ENCODE measurements around the gene VIL1.

Gene VIL1

GRCh38 chr2:218395456-218395825 lies 23.5 kb upstream of the VIL1 start:
- no peak for DNase-seq

- peak; percentile 95 for DNase-seq
Observed at GRCh38 chr2:218395826-218396687, 22.9 kb upstream of the VIL1 start.

GRCh38 chr2:218396688-218397462 lies 22.0 kb upstream of the VIL1 start:
- DNase-seq, result peak; percentile 83

- no peak for DNase-seq
Observed at GRCh38 chr2:218397463-218397819, 21.5 kb upstream of the VIL1 start.

- DNase-seq, result peak; percentile 82
Observed at GRCh38 chr2:218397820-218398436, 21.0 kb upstream of the VIL1 start.

GRCh38 chr2:218398437-218399390 lies 20.2 kb upstream of the VIL1 start:
- DNase-seq, result peak; percentile 84

GRCh38 chr2:218399391-218400166 lies 19.3 kb upstream of the VIL1 start, which contains the start of gene CTDSP1:
TSS of gene CTDSP1 (plus strand) at chr2:218399868. CDS start at chr2:218400091, 223 bp downstream.
- peak; percentile 94 for DNase-seq

GRCh38 chr2:218400167-218400929 lies 18.6 kb upstream of the VIL1 start:
- DNase-seq, result peak; percentile 74

GRCh38 chr2:218400930-218401881 lies 17.7 kb upstream of the VIL1 start:
- no peak for DNase-seq

- no peak for DNase-seq
Observed at GRCh38 chr2:218401890-218402289, 17.0 kb upstream of the VIL1 start.

- no peak for DNase-seq
Observed at GRCh38 chr2:218402491-218402901, 16.4 kb upstream of the VIL1 start.

GRCh38 chr2:218402911-218403411 lies 16.0 kb upstream of the VIL1 start:
- no peak for DNase-seq

- DNase-seq, result no peak
Observed at GRCh38 chr2:218403810-218404209, 15.1 kb upstream of the VIL1 start.

GRCh38 chr2:218404351-218405085 lies 14.4 kb upstream of the VIL1 start:
- no peak for DNase-seq

GRCh38 chr2:218405086-218405745 lies 13.7 kb upstream of the VIL1 start:
- DNase-seq, result no peak

GRCh38 chr2:218405746-218406208 lies 13.1 kb upstream of the VIL1 start:
- peak; percentile 61 for DNase-seq

- DNase-seq, result peak; percentile 95
Observed at GRCh38 chr2:218406209-218406948, 12.5 kb upstream of the VIL1 start.
